ENCODE results near the gene PTPRK. TPM values are rescaled to one million over a fixed set of nuclear protein-coding genes. Genes with fewer than 3 reads are reported as not detected.

Gene PTPRK
- total RNA-seq, 4 donors from 2014 or later: 40.1 to 82.0 (median 57.6) TPM

DNA sequence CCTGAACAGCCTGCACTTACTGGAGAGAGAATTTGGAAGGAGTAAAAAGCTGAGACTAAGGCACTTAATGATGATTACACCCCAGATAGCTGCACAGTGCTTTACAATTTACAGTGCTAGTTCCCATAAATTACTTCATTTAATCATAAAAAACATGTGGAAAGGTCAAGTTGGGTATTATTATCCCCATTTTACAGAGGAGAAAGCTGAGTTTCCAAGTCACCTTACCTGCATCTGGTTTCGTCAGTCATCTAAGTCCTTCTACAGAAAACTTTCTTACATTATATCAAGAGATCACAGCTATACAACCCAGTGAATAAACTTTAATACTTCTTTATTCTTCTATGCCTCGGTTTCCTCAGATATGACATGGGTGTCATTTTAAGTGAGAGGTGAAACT lies 3.3 kb downstream of the PTPRK start:
- no peak overlapping the region for H3K4me3 ChIP-seq
- TF ChIP-seq POLR2AphosphoS5 (IDR thresholded peaks at IDR 0.05): no peak
- no peak for TF ChIP-seq POLR2A (IDR thresholded peaks at IDR 0.05)
- TF ChIP-seq, protein P1, sequence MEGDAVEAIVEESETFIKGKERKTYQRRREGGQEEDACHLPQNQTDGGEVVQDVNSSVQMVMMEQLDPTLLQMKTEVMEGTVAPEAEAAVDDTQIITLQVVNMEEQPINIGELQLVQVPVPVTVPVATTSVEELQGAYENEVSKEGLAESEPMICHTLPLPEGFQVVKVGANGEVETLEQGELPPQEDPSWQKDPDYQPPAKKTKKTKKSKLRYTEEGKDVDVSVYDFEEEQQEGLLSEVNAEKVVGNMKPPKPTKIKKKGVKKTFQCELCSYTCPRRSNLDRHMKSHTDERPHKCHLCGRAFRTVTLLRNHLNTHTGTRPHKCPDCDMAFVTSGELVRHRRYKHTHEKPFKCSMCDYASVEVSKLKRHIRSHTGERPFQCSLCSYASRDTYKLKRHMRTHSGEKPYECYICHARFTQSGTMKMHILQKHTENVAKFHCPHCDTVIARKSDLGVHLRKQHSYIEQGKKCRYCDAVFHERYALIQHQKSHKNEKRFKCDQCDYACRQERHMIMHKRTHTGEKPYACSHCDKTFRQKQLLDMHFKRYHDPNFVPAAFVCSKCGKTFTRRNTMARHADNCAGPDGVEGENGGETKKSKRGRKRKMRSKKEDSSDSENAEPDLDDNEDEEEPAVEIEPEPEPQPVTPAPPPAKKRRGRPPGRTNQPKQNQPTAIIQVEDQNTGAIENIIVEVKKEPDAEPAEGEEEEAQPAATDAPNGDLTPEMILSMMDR (IDR thresholded peaks at IDR 0.05): no peak
- no peak for TF ChIP-seq EP300 (IDR thresholded peaks at IDR 0.05)
- H3K4me1 ChIP-seq: peaks cover 34% of the 10 kb centered on the region
- DNase-seq (ENCODE audit: low spot score in 2 of 2): no peak
- WGBS: 92% methylated on average over 2 of the region's 2 CpGs
- no peaks in the 10 kb centered on the region for H3K9me3 ChIP-seq
- no peaks in the 10 kb centered on the region for H3K36me3 ChIP-seq
- H3K27ac ChIP-seq: no peak overlapping the region
- H3K27me3 ChIP-seq: no peaks in the 10 kb centered on the region

DNA sequence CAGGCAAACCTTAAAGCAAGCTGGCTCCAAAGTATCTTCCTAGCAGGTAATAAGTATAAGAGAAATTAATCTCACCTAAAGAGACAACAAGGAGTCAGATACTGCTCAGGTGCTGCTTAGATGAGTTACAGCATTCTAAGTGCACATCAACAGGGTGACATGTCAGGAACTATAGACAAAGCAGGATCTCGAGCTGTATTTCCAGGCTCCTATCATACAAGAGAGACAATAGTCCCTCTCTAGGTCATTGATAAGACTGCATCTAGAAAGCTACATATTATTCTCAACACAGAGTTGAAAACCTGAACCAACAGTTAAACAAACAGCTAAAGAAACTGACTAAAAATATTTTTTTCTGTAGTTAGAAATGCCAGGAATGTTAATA lies 3.9 kb downstream of the PTPRK start:
- no peak for TF ChIP-seq POLR2AphosphoS5 (IDR thresholded peaks at IDR 0.05)
- TF ChIP-seq, protein P1 (IDR thresholded peaks at IDR 0.05): peak; percentile 31
- 16% methylated on average over 1 of the region's 1 CpG for WGBS
- no peak overlapping the region for H3K27ac ChIP-seq
- H3K27me3 ChIP-seq: no peaks in the 10 kb centered on the region
- H3K36me3 ChIP-seq: no peaks in the 10 kb centered on the region
- no peak overlapping the region for H3K4me3 ChIP-seq
- H3K9me3 ChIP-seq: no peaks in the 10 kb centered on the region
- DNase-seq (ENCODE audit: low spot score in 2 of 2): no peak
- H3K4me1 ChIP-seq: peaks cover 40% of the 10 kb centered on the region

DNA sequence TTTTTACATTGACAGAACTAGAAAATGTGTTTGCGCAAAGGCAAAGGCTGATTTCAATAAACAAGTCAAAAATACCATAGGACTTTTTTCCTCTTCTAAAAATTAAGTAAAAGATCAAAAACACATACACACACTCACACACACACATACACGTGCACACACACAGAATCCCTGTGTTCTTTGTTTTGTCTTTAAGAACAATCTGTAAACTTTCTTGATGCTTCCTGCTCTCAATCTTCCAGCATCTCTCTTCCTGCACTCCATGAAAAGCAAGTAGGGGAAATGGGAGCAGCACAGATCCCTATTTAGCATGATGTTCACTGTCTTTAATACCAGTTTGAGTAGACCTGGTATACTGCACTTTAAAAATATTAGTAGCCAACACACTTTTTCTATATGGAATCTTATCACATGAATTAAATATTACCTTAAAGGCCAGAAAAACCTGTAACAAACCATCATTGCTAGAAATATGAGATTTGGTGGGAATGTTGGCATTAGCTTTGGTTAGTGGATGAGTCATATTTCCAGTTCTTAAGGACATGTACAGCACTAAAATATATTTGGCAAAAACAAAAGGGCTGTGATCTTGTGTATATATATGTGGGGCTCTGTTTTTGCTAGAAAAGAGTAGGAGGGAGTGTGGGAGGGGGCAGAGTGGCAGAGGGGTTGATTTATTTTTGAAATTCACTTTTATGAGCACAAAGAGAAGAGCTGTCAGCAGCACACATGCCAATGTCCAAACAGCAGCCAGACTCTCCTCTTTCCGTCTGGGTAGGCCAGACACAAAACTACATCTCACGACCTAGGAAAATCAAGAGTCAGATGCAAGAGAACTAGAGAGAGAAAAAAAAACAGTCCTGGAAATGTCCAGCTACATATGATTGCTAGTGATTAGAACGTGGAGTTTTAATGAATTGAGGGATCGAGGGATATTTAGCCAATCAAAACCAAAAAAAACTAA lies 4.6 kb downstream of the PTPRK start:
- 68% methylated on average over 6 of the region's 6 CpGs for WGBS
- H3K4me1 ChIP-seq: peaks cover 37% of the 10 kb centered on the region
- no peaks in the 10 kb centered on the region for H3K36me3 ChIP-seq
- no peaks in the 10 kb centered on the region for H3K9me3 ChIP-seq
- TF ChIP-seq, protein P1 (IDR thresholded peaks at IDR 0.05): no peak
- TF ChIP-seq POLR2AphosphoS5 (IDR thresholded peaks at IDR 0.05) (no peak), POLR2A (IDR thresholded peaks at IDR 0.05) (no peak), EP300 (IDR thresholded peaks at IDR 0.05) (no peak)
- no peaks in the 10 kb centered on the region for H3K27me3 ChIP-seq
- no peak for DNase-seq (ENCODE audit: low spot score in 2 of 2)
- no peak overlapping the region for H3K27ac ChIP-seq
- no peak overlapping the region for H3K4me3 ChIP-seq

DNA sequence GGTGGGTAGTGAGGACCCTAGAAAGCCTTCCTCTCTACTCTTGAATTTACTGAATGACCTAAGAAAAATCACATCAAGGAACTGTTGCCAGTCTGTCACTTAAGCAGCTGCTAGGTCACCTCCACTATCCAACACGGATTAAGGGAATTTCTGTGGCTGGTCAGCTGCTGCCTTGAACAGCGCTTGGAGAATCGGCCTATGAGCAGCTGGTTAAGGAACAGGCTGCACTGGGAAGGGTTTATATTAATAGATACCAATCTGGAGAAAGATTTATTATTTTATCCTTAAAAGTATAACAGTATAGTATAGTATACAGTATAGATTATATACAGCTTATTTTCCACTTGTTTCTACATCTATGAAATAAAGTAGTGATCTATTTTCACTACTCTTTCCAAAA lies 6.5 kb downstream of the PTPRK start:
- Histone ChIP-seq H3K27ac (no peak overlapping the region), H3K36me3 (no peaks in the 10 kb centered on the region), H3K9me3 (no peaks in the 10 kb centered on the region), H3K4me1 (peaks cover 39% of the 10 kb centered on the region), H3K27me3 (no peaks in the 10 kb centered on the region), H3K4me3 (no peak overlapping the region)
- no peak for DNase-seq (ENCODE audit: low spot score in 2 of 2)
- TF ChIP-seq EP300 (IDR thresholded peaks at IDR 0.05) (no peak), POLR2AphosphoS5 (IDR thresholded peaks at IDR 0.05) (no peak), POLR2A (IDR thresholded peaks at IDR 0.05) (no peak)
- TF ChIP-seq, protein P1 (IDR thresholded peaks at IDR 0.05): no peak
- 88% methylated on average over 3 of the region's 3 CpGs for WGBS

DNA sequence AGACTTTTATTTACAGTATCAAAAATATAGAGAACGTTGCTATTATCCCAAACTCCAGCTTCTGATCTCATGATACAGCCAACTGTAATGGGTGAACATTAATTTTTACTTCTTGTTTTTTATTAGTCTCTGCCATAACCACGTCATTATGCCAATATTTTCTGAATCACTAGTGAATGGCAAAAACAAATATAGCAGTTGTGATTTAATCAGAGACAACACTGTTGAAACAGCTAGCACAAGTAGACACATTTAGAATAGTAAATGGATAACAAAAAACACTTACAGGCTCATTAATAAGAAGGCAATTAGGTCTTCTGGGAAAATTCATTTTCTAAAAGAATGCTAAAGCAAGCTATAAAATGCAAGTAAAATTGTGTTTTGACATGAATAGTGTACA lies 8.1 kb downstream of the PTPRK start:
- no peaks in the 10 kb centered on the region for H3K27me3 ChIP-seq
- DNase-seq (ENCODE audit: low spot score in 2 of 2): no peak
- TF ChIP-seq EP300 (IDR thresholded peaks at IDR 0.05) (no peak), POLR2AphosphoS5 (IDR thresholded peaks at IDR 0.05) (no peak), POLR2A (IDR thresholded peaks at IDR 0.05) (no peak)
- TF ChIP-seq, protein P1 (IDR thresholded peaks at IDR 0.05): no peak
- 50% methylated on average over 2 of the region's 2 CpGs for WGBS
- no peaks in the 10 kb centered on the region for H3K36me3 ChIP-seq
- no peak overlapping the region for H3K27ac ChIP-seq
- no peak overlapping the region for H3K4me3 ChIP-seq
- H3K4me1 ChIP-seq: peaks cover 37% of the 10 kb centered on the region
- no peaks in the 10 kb centered on the region for H3K9me3 ChIP-seq

Measured in suprapubic skin (tissue), 4 donors.